ENCODE data around the gene PPIL6.

The PPIL6 gene

DNA sequence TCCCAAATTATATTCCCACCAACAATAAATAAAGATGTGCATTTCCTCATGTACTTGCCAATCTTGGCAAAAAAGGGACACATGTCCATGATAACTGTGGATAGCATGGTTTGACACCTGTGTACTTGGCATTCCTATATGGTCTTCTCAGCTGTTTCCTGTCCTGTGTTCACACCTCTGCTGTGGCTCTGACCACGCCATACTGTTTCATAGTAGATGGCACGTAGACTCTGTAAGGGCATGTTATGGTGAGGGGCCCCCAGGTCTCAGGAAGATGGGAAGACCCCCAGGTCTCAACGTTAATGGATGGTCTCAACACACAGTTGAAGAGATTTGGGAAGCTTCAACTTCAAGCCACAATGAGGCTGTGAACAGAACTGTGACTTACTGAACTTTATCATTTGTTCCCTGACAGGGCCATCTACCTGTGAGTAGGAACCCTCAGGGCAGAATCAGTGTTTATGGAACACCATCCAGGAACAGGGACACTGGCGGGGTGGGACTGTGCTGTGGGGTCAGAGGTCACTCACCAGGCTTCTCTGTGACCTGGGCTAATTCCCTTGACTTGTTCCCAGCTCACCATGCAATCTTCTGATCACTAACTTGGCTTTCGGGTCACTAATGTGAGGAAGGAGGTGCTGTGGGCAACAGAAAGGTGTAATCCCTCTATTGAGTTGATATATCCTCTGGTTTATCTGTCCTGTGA lies 30.8 kb upstream of the PPIL6 start:
- Mint-ChIP-seq H3K36me3 (ENCODE audit: low read depth) (peaks cover 68% of the 10 kb centered on the region), H3K4me1 (no peaks in the 10 kb centered on the region), H3K27ac (no peak overlapping the region), H3K9me3 (no peaks in the 10 kb centered on the region), H3K4me3 (no peak overlapping the region), H3K27me3 (ENCODE audit: low read depth, poor library complexity) (no peaks in the 10 kb centered on the region)
- TF ChIP-seq CTCF (IDR thresholded peaks at IDR 0.05) = no peak
- no peak for DNase-seq

GRCh38 chr6:109469591-109470189 lies 29.3 kb upstream of the PPIL6 start:
- DNase-seq = no peak
- peaks cover 70% of the 10 kb centered on the region for H3K36me3 Mint-ChIP-seq (ENCODE audit: low read depth)
- H3K4me3 Mint-ChIP-seq = no peak overlapping the region
- no peaks in the 10 kb centered on the region for H3K4me1 Mint-ChIP-seq
- no peak for TF ChIP-seq CTCF (IDR thresholded peaks at IDR 0.05)
- H3K27me3 Mint-ChIP-seq (ENCODE audit: low read depth, poor library complexity) = no peaks in the 10 kb centered on the region
- H3K27ac Mint-ChIP-seq = no peak overlapping the region
- H3K9me3 Mint-ChIP-seq = no peaks in the 10 kb centered on the region

DNA sequence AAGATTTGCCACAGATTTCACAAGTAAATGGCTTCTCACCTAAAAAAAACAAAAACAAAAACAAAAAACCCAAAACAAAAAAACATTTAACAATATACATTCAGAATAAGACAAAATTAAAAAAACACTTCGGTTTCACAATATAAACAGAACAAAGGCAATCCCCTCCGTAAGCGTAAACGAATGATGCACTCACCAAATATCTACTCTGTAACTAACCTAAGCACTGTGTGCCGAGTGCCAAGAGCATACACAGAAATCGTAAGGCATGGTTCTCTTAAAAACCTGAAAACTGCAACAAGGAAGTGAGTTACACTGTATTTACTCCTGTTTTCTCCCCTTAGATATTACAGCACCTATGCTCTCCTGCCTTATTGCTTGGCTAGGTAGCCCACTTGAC lies 27.3 kb upstream of the PPIL6 start:
- no peaks in the 10 kb centered on the region for H3K9me3 Mint-ChIP-seq
- no peaks in the 10 kb centered on the region for H3K27me3 Mint-ChIP-seq (ENCODE audit: low read depth, poor library complexity)
- no peak for DNase-seq
- no peaks in the 10 kb centered on the region for H3K4me1 Mint-ChIP-seq
- TF ChIP-seq CTCF (IDR thresholded peaks at IDR 0.05) = no peak
- H3K4me3 Mint-ChIP-seq = no peak overlapping the region
- H3K36me3 Mint-ChIP-seq (ENCODE audit: low read depth) = peaks cover 72% of the 10 kb centered on the region
- H3K27ac Mint-ChIP-seq = no peak overlapping the region

- no peak overlapping the region for H3K4me3 Mint-ChIP-seq
- TF ChIP-seq CTCF (IDR thresholded peaks at IDR 0.05) = no peak
- DNase-seq = no peak
- H3K36me3 Mint-ChIP-seq (ENCODE audit: low read depth) = peaks cover 74% of the 10 kb centered on the region
- no peaks in the 10 kb centered on the region for H3K4me1 Mint-ChIP-seq
- H3K9me3 Mint-ChIP-seq = peaks cover 3% of the 10 kb centered on the region
- no peak overlapping the region for H3K27ac Mint-ChIP-seq
- no peaks in the 10 kb centered on the region for H3K27me3 Mint-ChIP-seq (ENCODE audit: low read depth, poor library complexity)
Measured at GRCh38 chr6:109466212-109466923, 25.9 kb upstream of the PPIL6 start.

DNA sequence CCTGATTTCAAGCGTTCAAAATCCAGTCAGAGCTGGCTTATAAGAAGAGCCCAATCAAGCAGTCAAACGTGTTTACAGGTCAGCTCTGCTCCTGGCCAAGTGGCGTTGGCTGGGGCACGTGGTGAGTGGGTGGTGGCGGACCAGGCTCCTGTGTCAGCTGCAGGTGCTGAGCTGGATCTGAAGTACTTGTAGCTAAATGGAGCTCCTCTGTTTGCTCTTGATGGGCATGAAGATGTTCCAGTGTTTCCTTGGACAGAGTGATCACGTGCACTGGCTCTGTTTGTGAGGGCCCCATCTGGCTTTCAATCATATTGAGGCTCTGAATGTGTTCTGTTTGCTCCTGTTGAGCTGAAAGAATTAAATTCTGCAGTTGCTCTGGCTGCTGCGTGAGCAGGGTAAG lies 25.3 kb upstream of the PPIL6 start:
- H3K36me3 Mint-ChIP-seq (ENCODE audit: low read depth) = peaks cover 74% of the 10 kb centered on the region
- H3K9me3 Mint-ChIP-seq = peaks cover 3% of the 10 kb centered on the region
- no peak overlapping the region for H3K4me3 Mint-ChIP-seq
- no peaks in the 10 kb centered on the region for H3K27me3 Mint-ChIP-seq (ENCODE audit: low read depth, poor library complexity)
- no peak for TF ChIP-seq CTCF (IDR thresholded peaks at IDR 0.05)
- no peak overlapping the region for H3K27ac Mint-ChIP-seq
- DNase-seq = no peak
- H3K4me1 Mint-ChIP-seq = no peaks in the 10 kb centered on the region
